HepG2 (cell line): ENCODE data around the gene ANO9. TPM values are rescaled to one million over a fixed set of nuclear protein-coding genes. Genes with fewer than 3 reads are reported as not detected.

Experiments used
- ADNP ChIP-seq: sonication (generic); formaldehyde crosslinking; IDR thresholded peaks from 2 replicates; pipeline ENCODE4 v1.4.0; 2020; ENCODE audit warnings: missing genetic modification reagents
- ARNT ChIP-seq: fragments of 450-650 bp; IDR thresholded peaks from 2 replicates; pipeline ENCODE4 v1.6.1; 2017
- ARNTL ChIP-seq: sonication (generic); formaldehyde crosslinking; IDR thresholded peaks from 2 replicates; pipeline ENCODE4 v1.4.0; 2020; ENCODE audit warnings: mild to moderate bottlenecking, missing genetic modification reagents
- ATF7-NPFF ChIP-seq: sonication (generic); formaldehyde crosslinking; IDR thresholded peaks from 2 replicates; pipeline ENCODE4 v1.8.1; 2023; ENCODE audit warnings: mild to moderate bottlenecking, low read depth, missing genetic modification reagents, moderate library complexity
- ATM ChIP-seq: fragments of 450-650 bp; IDR thresholded peaks from 2 replicates; pipeline ENCODE4 v1.7.1; 2017; ENCODE audit warnings: mild to moderate bottlenecking, borderline replicate concordance
- FOXA1 ChIP-seq, 2 experiments: fragments of 450-650 bp in 1 of 2; sonication (generic) in 1 of 2; formaldehyde crosslinking in 1 of 2; IDR thresholded peaks; 2 replicates each; pipeline versions ENCODE4 v1.4.0 to v1.6.1; 2016 to 2020; ENCODE audit warnings: missing genetic modification reagents in 1 of 2
- KLF15 ChIP-seq: sonication (generic); formaldehyde crosslinking; IDR thresholded peaks from 2 replicates; pipeline ENCODE4 v1.8.1; 2023; ENCODE audit warnings: borderline replicate concordance, mild to moderate bottlenecking, inconsistent platforms, missing genetic modification reagents, mixed read lengths
- NCOA5 ChIP-seq: sonication (generic); formaldehyde crosslinking; IDR thresholded peaks from 2 replicates; pipeline ENCODE4 v1.4.0; 2020; ENCODE audit warnings: missing genetic modification reagents
- POLR2AphosphoS2 ChIP-seq: IDR thresholded peaks from 2 replicates; pipeline ENCODE4 v1.6.1; 2011; ENCODE audit warnings: low read depth, low read length, improper control_type of control experiment
- SIN3B ChIP-seq: fragments of 150-350 bp; IDR thresholded peaks from 2 replicates; pipeline ENCODE4 v1.6.1; 2014; ENCODE audit warnings: low read length
- SPEN ChIP-seq: sonication (generic); formaldehyde crosslinking; IDR thresholded peaks from 2 replicates; pipeline ENCODE4 v1.5.1; 2020; ENCODE audit warnings: low read depth, mild to moderate bottlenecking, missing genetic modification reagents
- TAF15 ChIP-seq: fragments of 200-400 bp; formaldehyde crosslinking; IDR thresholded peaks from one replicate; pipeline ENCODE4 v1.6.1; 2018; ENCODE audit warnings: mild to moderate bottlenecking, low read depth, low read length; ENCODE audit not compliant: poor library complexity, severe bottlenecking
- TARDBP ChIP-seq: sonication (generic); formaldehyde crosslinking; IDR thresholded peaks from 2 replicates; pipeline ENCODE4 v1.8.0; 2022; ENCODE audit warnings: mild to moderate bottlenecking, missing genetic modification reagents
- XRCC5 ChIP-seq: fragments of 200-400 bp; formaldehyde crosslinking; optimal IDR thresholded peaks from 2 replicates; pipeline ENCODE3; 2017; ENCODE audit warnings: mild to moderate bottlenecking, low read length
- ZNF225 ChIP-seq: sonication (generic); formaldehyde crosslinking; IDR thresholded peaks from 2 replicates; pipeline ENCODE4 v1.4.0; 2020; ENCODE audit warnings: mild to moderate bottlenecking, missing genetic modification reagents
- ZNF251 ChIP-seq: sonication (generic); formaldehyde crosslinking; IDR thresholded peaks from 2 replicates; pipeline ENCODE4 v1.9.0; 2021; ENCODE audit warnings: mild to moderate bottlenecking, missing genetic modification reagents
- ZNF260 ChIP-seq: sonication (generic); formaldehyde crosslinking; IDR thresholded peaks from 2 replicates; pipeline ENCODE4 v1.4.0; 2020; ENCODE audit warnings: missing genetic modification reagents, low read depth, mild to moderate bottlenecking, borderline replicate concordance
- ZNF530 ChIP-seq: sonication (generic); formaldehyde crosslinking; IDR thresholded peaks from 2 replicates; pipeline ENCODE4 v1.5.0; 2020; ENCODE audit warnings: low read depth, mild to moderate bottlenecking, missing genetic modification reagents
- ZNF572 ChIP-seq: sonication (generic); formaldehyde crosslinking; IDR thresholded peaks from 2 replicates; pipeline ENCODE4 v1.5.1; 2020; ENCODE audit warnings: mild to moderate bottlenecking, missing genetic modification reagents
- ZNF746 ChIP-seq: sonication (generic); formaldehyde crosslinking; IDR thresholded peaks from 2 replicates; pipeline ENCODE4 v1.8.0; 2022; ENCODE audit warnings: mild to moderate bottlenecking, missing genetic modification reagents
- ZNF782 ChIP-seq: sonication (generic); formaldehyde crosslinking; IDR thresholded peaks from 2 replicates; pipeline ENCODE4 v1.4.0; 2020; ENCODE audit warnings: missing genetic modification reagents, mild to moderate bottlenecking, borderline replicate concordance
- ZNF790 ChIP-seq: sonication (generic); formaldehyde crosslinking; IDR thresholded peaks from 2 replicates; pipeline ENCODE4 v1.8.0; 2022; ENCODE audit warnings: missing genetic modification reagents, mild to moderate bottlenecking, borderline replicate concordance
- polyA plus RNA-seq, 8 experiments: library from polyadenylated mRNA; depleted of rRNA in 3 of 8; stranded (reverse) in 7 of 8; unstranded in 1 of 8; fragments of >200 nt; fragmentation: Illumina TruSeq in 4 of 8; extraction: Trizol in 4 of 8; gene quantifications; 2 replicates each; pipeline versions ENCODE4 v1.2.1 to v1.2.3, GENCODE V29; 2011 to 2016; ENCODE audit warnings: low read depth in 4 of 8, missing spikeins in 1 of 8, mixed read lengths in 1 of 8; ENCODE audit not compliant: insufficient read depth in 1 of 8
- total RNA-seq, 5 experiments: library from RNA; depleted of rRNA; stranded (reverse); fragments of >200 nt; fragmentation: Illumina TruSeq; extraction: Trizol; gene quantifications; 2 replicates each; pipeline ENCODE4 v1.2.3, GENCODE V29; 2016; ENCODE audit warnings: low read depth in 1 of 5
- TF ChIP-seq, protein P1 (sequence below): sonication (generic); formaldehyde crosslinking; IDR thresholded peaks from 2 replicates; pipeline ENCODE4 v1.5.0; 2020; ENCODE audit warnings: mild to moderate bottlenecking, missing genetic modification reagents
- TF ChIP-seq, protein P2 (sequence below): sonication (generic); formaldehyde crosslinking; IDR thresholded peaks from 2 replicates; pipeline ENCODE4 v1.5.0; 2020; ENCODE audit warnings: missing genetic modification reagents, mild to moderate bottlenecking, borderline replicate concordance
- TF ChIP-seq, protein P3 (sequence below): sonication (generic); formaldehyde crosslinking; IDR thresholded peaks from 2 replicates; pipeline ENCODE4 v1.4.0; 2020; ENCODE audit warnings: low read depth, mild to moderate bottlenecking, missing genetic modification reagents
- TF ChIP-seq, protein P4 (sequence below): sonication (generic); formaldehyde crosslinking; IDR thresholded peaks from 2 replicates; pipeline ENCODE4 v1.5.0; 2020; ENCODE audit warnings: missing genetic modification reagents, mild to moderate bottlenecking, borderline replicate concordance
- TF ChIP-seq, protein P5 (sequence below): sonication (generic); formaldehyde crosslinking; IDR thresholded peaks from 2 replicates; pipeline ENCODE4 v1.4.0; 2020; ENCODE audit warnings: mild to moderate bottlenecking, missing genetic modification reagents

Gene ANO9
- total and polyA plus RNA-seq, 2 of the 13 experiments (the other 11 are each of a cell fraction or from before 2014, with no cell fraction given), result 8.9 to 14.3 TPM

DNA sequence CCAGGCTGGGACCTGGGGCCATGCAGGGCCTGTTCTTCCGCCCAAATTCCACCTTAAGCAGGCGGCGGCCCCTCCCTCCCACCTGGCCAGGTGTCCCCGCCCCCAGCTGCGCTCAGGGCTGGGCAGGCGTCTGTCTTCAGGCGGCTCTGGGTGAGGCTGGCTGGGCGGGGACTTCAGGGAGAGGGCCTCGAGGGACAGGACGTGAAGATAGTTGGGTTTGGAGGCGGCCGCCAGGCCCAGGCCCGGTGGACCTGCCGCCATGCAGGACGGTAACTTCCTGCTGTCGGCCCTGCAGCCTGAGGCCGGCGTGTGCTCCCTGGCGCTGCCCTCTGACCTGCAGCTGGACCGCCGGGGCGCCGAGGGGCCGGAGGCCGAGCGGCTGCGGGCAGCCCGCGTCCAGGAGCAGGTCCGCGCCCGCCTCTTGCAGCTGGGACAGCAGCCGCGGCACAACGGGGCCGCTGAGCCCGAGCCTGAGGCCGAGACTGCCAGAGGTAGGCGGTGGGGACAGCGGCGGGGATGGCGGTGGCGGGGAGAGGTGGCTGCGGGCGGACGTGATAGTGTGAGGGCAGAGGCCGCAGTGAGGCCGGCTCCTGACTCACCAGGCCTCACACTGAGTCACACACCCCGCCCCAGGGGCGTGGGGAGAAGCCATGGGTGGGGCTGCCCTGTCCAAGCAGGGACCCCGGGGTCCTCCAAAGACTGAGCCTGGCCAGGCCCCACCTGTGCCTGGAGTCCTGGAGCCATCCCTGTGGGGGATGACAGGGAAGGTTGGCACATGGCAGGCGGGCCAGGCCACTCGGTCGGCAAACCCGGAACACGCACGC, 47.6 kb downstream of the ANO9 start, which contains the start of gene PKP3 (continued):
- TF ChIP-seq, protein P1, sequence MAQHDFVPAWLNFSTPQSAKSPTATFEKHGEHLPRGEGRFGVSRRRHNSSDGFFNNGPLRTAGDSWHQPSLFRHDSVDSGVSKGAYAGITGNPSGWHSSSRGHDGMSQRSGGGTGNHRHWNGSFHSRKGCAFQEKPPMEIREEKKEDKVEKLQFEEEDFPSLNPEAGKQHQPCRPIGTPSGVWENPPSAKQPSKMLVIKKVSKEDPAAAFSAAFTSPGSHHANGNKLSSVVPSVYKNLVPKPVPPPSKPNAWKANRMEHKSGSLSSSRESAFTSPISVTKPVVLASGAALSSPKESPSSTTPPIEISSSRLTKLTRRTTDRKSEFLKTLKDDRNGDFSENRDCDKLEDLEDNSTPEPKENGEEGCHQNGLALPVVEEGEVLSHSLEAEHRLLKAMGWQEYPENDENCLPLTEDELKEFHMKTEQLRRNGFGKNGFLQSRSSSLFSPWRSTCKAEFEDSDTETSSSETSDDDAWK (CRISPR knock-in tag), result no peak
- TF ChIP-seq TAF15, result no peak
- TF ChIP-seq, protein P2, sequence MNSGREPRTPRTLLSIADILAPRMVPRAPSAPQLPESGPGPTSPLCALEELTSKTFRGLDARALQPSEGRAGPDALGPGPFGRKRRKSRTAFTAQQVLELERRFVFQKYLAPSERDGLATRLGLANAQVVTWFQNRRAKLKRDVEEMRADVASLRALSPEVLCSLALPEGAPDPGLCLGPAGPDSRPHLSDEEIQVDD (CRISPR knock-in tag), result no peak
- no peak for TF ChIP-seq FOXA1 (IDR thresholded peaks at IDR 0.05)
- no peak for TF ChIP-seq FOXA1 (CRISPR knock-in tag; IDR thresholded peaks at IDR 0.05)
- no peak for TF ChIP-seq ATM
- TF ChIP-seq POLR2AphosphoS2, result no peak
- TF ChIP-seq ADNP (CRISPR knock-in tag), result no peak
- TF ChIP-seq, protein P3, sequence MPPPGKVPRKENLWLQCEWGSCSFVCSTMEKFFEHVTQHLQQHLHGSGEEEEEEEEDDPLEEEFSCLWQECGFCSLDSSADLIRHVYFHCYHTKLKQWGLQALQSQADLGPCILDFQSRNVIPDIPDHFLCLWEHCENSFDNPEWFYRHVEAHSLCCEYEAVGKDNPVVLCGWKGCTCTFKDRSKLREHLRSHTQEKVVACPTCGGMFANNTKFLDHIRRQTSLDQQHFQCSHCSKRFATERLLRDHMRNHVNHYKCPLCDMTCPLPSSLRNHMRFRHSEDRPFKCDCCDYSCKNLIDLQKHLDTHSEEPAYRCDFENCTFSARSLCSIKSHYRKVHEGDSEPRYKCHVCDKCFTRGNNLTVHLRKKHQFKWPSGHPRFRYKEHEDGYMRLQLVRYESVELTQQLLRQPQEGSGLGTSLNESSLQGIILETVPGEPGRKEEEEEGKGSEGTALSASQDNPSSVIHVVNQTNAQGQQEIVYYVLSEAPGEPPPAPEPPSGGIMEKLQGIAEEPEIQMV (CRISPR knock-in tag), result no peak
- TF ChIP-seq TARDBP (CRISPR knock-in tag), result no peak
- TF ChIP-seq, protein P4, sequence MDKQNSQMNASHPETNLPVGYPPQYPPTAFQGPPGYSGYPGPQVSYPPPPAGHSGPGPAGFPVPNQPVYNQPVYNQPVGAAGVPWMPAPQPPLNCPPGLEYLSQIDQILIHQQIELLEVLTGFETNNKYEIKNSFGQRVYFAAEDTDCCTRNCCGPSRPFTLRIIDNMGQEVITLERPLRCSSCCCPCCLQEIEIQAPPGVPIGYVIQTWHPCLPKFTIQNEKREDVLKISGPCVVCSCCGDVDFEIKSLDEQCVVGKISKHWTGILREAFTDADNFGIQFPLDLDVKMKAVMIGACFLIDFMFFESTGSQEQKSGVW (CRISPR knock-in tag), result no peak
- 0 out of 2 replicates have a peak, but pooled peaks have one; percentile 2 for TF ChIP-seq ARNTL (CRISPR knock-in tag)
- TF ChIP-seq ATF7-NPFF, result 0 out of 2 replicates have a peak, but pooled peaks have one; percentile 42
- no peak for TF ChIP-seq ZNF572 (CRISPR knock-in tag)
- no peak for TF ChIP-seq ZNF225 (CRISPR knock-in tag)
- no peak for TF ChIP-seq ZNF530 (CRISPR knock-in tag)
- no peak for TF ChIP-seq ZNF782
- TF ChIP-seq, protein P5, sequence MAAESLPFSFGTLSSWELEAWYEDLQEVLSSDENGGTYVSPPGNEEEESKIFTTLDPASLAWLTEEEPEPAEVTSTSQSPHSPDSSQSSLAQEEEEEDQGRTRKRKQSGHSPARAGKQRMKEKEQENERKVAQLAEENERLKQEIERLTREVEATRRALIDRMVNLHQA (CRISPR knock-in tag), result no peak
- no peak for TF ChIP-seq ZNF260 (CRISPR knock-in tag)
- no peak; the same call in 1 of the 2 replicates for TF ChIP-seq ZNF746
- no peak for TF ChIP-seq ZNF251 (CRISPR knock-in tag)
- TF ChIP-seq NCOA5 (CRISPR knock-in tag), result no peak
- peak; percentile 79 for TF ChIP-seq SPEN
- TF ChIP-seq ARNT, result no peak
- TF ChIP-seq ZNF790, result no peak
- peak; percentile 3 for TF ChIP-seq XRCC5
- TF ChIP-seq SIN3B, result no peak
- TF ChIP-seq KLF15, result no peak
